DOHH2 (cell line): ENCODE results near the gene TMEM26.

Experiments used
- H3F3A ChIP-seq: fragments of 200-600 bp; sonication (generic), shearing (Covaris generic); 2 replicates; pipeline ENCODE4 v1.6.0; 2016; ENCODE audit warnings: antibody characterized with exemption, mild to moderate bottlenecking; ENCODE audit not compliant: control insufficient read depth, insufficient read depth
- H3K27ac ChIP-seq: fragments of 200-600 bp; sonication (generic); 2 replicates; pipeline ENCODE4 v1.5.1; 2014; ENCODE audit warnings: low read depth, mild to moderate bottlenecking, low read length, moderate library complexity
- H3K27me3 ChIP-seq: fragments of 200-600 bp; sonication (generic); 2 replicates; pipeline ENCODE4 v1.6.1; 2014; ENCODE audit warnings: mild to moderate bottlenecking, low read length, mixed read lengths; ENCODE audit not compliant: control insufficient read depth
- H3K36me3 ChIP-seq: fragments of 200-600 bp; sonication (generic); 2 replicates; pipeline ENCODE4 v1.6.1; 2014; ENCODE audit warnings: mild to moderate bottlenecking, low read length, moderate library complexity, mixed read lengths; ENCODE audit not compliant: control insufficient read depth
- H3K4me1 ChIP-seq: fragments of 200-600 bp; sonication (generic); 2 replicates; pipeline ENCODE4 v1.6.1; 2014; ENCODE audit warnings: mild to moderate bottlenecking, low read length, mixed read lengths; ENCODE audit not compliant: control insufficient read depth
- H3K4me2 ChIP-seq: fragments of 200-600 bp; sonication (generic); 2 replicates; pipeline ENCODE4 v1.6.0; 2014; ENCODE audit warnings: mild to moderate bottlenecking, low read length, moderate library complexity
- H3K4me3 ChIP-seq: fragments of 200-600 bp; sonication (generic); 2 replicates; pipeline ENCODE4 v1.5.1; 2014; ENCODE audit warnings: mild to moderate bottlenecking, low read length, mixed read lengths
- H3K79me2 ChIP-seq: fragments of 200-600 bp; sonication (generic); 2 replicates; pipeline ENCODE4 v1.6.1; 2014; ENCODE audit warnings: mild to moderate bottlenecking, low read length, mixed read lengths; ENCODE audit not compliant: control insufficient read depth
- H3K9me2 ChIP-seq: fragments of 200-600 bp; sonication (generic); replicated peaks from 2 replicates; pipeline ENCODE4 v1.6.1; 2014; ENCODE audit warnings: mild to moderate bottlenecking, low read length, mixed read lengths; ENCODE audit not compliant: control insufficient read depth
- H3K9me3 ChIP-seq: fragments of 200-600 bp; sonication (generic); 2 replicates; pipeline ENCODE4 v1.6.1; 2014; ENCODE audit warnings: antibody characterized with exemption, low read length, mixed read lengths; ENCODE audit not compliant: control insufficient read depth, insufficient read depth
- H4K20me1 ChIP-seq: fragments of 200-600 bp; sonication (generic); 2 replicates; pipeline ENCODE4 v1.6.0; 2014; ENCODE audit warnings: low read depth, mild to moderate bottlenecking, antibody characterized with exemption, low read length, moderate library complexity; ENCODE audit not compliant: control insufficient read depth, insufficient read depth
- EZH2phosphoT487 ChIP-seq: fragments of 200-600 bp; sonication (generic); IDR thresholded peaks from 2 replicates; pipeline ENCODE4 v1.6.1; 2017; ENCODE audit warnings: borderline replicate concordance, mild to moderate bottlenecking, antibody characterized with exemption, low read length, moderate library complexity, mixed read lengths
- TF ChIP-seq, protein P1 (sequence below): fragments of 200-600 bp; sonication (generic); IDR thresholded peaks from one replicate; pipeline ENCODE4 v1.5.1; 2014; ENCODE audit warnings: antibody characterized with exemption, mild to moderate bottlenecking, low read depth, low read length; ENCODE audit not compliant: poor library complexity, severe bottlenecking

TMEM26 gene

DNA sequence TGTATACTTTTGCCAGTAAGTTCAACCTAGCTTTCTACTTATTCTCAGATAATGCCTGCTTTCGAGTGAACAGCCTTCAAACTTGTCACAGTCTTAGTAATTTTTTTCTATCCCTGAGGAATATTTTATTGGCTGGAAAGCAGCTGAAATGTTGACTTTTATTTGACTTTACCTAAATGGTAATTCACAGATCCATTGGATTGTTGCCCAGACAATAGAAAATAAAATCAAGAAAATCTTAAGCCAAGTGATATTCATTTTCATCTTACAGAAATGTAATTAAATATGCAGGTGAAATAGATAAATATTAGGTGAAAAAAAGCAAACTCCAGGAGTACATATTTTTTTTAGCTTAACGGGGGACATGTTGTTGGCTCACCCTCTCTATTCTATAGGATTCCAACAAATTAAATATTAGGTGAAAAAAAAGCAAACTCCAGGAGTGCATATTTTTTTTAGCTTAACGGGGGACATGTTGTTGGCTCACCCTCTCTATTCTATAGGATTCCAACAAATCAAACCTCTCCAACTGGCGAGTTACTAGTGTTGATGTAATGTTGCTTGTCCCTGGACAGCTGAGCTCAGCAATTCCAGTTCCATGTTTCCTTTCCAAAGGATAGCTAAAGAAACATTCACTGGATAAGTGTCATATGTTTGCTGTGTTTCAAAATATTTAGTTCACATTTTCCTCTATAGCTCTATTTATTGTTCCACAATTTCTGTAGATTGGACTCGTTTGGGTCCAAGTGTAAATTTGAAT lies 4.2 kb downstream of the TMEM26 start:
- H4K20me1 ChIP-seq, result no peaks in the 10 kb centered on the region
- H3K4me3 ChIP-seq, result no peak overlapping the region
- H3K27ac ChIP-seq, result no peak overlapping the region
- no peaks in the 10 kb centered on the region for H3K27me3 ChIP-seq
- H3K9me3 ChIP-seq, result peaks cover 3% of the 10 kb centered on the region; the same call in 1 of the 2 replicates
- no peaks in the 10 kb centered on the region for H3K79me2 ChIP-seq
- no peaks in the 10 kb centered on the region for H3K36me3 ChIP-seq
- H3K9me2 ChIP-seq, result no peaks in the 10 kb centered on the region
- H3K4me1 ChIP-seq, result no peaks in the 10 kb centered on the region
- H3F3A ChIP-seq, result no peaks in the 10 kb centered on the region
- H3K4me2 ChIP-seq, result no peak overlapping the region
- no peak for TF ChIP-seq EZH2phosphoT487
- TF ChIP-seq, protein P1, sequence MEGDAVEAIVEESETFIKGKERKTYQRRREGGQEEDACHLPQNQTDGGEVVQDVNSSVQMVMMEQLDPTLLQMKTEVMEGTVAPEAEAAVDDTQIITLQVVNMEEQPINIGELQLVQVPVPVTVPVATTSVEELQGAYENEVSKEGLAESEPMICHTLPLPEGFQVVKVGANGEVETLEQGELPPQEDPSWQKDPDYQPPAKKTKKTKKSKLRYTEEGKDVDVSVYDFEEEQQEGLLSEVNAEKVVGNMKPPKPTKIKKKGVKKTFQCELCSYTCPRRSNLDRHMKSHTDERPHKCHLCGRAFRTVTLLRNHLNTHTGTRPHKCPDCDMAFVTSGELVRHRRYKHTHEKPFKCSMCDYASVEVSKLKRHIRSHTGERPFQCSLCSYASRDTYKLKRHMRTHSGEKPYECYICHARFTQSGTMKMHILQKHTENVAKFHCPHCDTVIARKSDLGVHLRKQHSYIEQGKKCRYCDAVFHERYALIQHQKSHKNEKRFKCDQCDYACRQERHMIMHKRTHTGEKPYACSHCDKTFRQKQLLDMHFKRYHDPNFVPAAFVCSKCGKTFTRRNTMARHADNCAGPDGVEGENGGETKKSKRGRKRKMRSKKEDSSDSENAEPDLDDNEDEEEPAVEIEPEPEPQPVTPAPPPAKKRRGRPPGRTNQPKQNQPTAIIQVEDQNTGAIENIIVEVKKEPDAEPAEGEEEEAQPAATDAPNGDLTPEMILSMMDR, result no peak

DNA sequence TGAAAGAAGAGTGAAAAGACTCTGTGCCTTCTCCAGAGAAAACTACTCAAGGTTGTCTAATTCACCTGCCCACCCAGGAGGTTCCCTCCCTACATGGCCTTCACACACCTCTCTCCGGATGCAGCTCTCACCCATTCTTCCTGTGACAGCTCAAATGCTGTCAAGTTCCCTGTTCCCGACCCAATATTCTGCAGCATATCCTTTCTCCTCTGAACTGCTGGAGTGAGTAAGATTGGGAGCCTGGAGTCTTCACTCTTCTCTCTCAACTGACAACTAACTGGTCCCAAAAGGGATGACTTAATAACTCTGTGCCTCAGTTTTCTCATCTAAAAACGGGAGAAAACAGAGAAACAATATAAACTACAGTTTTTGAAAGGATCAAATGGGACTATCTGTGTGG lies 5.1 kb downstream of the TMEM26 start:
- no peaks in the 10 kb centered on the region for H3K79me2 ChIP-seq
- no peak overlapping the region for H3K4me3 ChIP-seq
- no peak overlapping the region for H3K4me2 ChIP-seq
- H3K36me3 ChIP-seq, result no peaks in the 10 kb centered on the region
- no peaks in the 10 kb centered on the region for H3K4me1 ChIP-seq
- H3F3A ChIP-seq, result no peaks in the 10 kb centered on the region
- H3K27ac ChIP-seq, result no peak overlapping the region
- H3K9me2 ChIP-seq, result no peaks in the 10 kb centered on the region
- H3K9me3 ChIP-seq, result peaks cover 3% of the 10 kb centered on the region; the same call in 1 of the 2 replicates
- H3K27me3 ChIP-seq, result no peaks in the 10 kb centered on the region
- H4K20me1 ChIP-seq, result no peaks in the 10 kb centered on the region
- TF ChIP-seq, protein P1, result no peak
- no peak for TF ChIP-seq EZH2phosphoT487

DNA sequence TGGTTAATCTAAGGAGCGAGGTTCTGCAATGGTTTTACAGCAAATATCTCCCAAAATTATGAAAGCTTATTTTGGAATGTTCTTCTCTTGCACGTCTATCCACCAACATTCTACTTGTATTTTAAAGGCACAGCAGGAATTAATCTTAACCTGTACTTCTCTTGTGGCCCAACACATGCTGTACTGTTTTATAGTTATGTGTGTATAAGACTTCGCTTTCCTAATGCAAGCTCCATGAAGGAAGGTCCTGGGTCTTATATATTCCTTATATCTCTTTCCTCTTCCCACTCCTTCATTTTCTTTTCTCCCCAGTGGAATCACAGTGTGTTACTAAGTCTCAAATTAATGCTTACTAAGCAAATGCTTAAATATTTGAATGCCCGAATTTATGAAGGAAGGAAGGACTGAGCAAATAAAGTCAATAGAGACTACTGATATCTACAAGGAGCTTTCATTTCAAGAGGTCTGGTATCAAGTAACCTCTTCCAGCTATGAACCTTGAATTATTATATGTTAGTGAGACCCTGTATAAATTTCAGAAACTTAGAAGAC lies 14.0 kb downstream of the TMEM26 start:
- Histone ChIP-seq H3K9me3 (no peaks in the 10 kb centered on the region), H3K79me2 (no peaks in the 10 kb centered on the region), H3K27ac (no peak overlapping the region), H3K4me1 (no peaks in the 10 kb centered on the region), H3K27me3 (0 out of 2 replicates have a peak, but pooled peaks cover 2% of the 10 kb centered on the region), H3K4me2 (no peak overlapping the region), H3K9me2 (no peaks in the 10 kb centered on the region), H4K20me1 (no peaks in the 10 kb centered on the region), H3F3A (no peaks in the 10 kb centered on the region), H3K36me3 (no peaks in the 10 kb centered on the region), H3K4me3 (no peak overlapping the region)
- TF ChIP-seq EZH2phosphoT487, result no peak
- TF ChIP-seq, protein P1, result no peak
